H9 (cell line): ENCODE measurements around the gene MYO18A. TPM values are rescaled to one million over a fixed set of nuclear protein-coding genes. Genes with fewer than 3 reads are reported as not detected.

Experiments used
- DNase-seq: peaks from one replicate; pipeline ENCODE4 v3.0.0-alpha.2; 2017
- H2AFZ ChIP-seq: one replicate; pipeline ENCODE4 v1.6.1; 2013; ENCODE audit warnings: mild to moderate bottlenecking, low read length, control low read depth, moderate library complexity
- H2AK5ac ChIP-seq: 2 replicates; pipeline ENCODE4 v1.6.1; 2013; ENCODE audit warnings: low read length, control low read depth, mixed read lengths; ENCODE audit not compliant: insufficient read length
- H2BK120ac ChIP-seq: one replicate; pipeline ENCODE4 v1.6.1; 2013; ENCODE audit warnings: low read depth, mild to moderate bottlenecking, low read length, control low read depth, inconsistent platforms; ENCODE audit not compliant: poor library complexity, severe bottlenecking
- H2BK12ac ChIP-seq: 2 replicates; pipeline ENCODE4 v1.6.1; 2013; ENCODE audit warnings: low read length, control low read depth, mixed read lengths, low read depth; ENCODE audit not compliant: insufficient read length
- H2BK15ac ChIP-seq: 2 replicates; pipeline ENCODE4 v1.6.1; 2013; ENCODE audit warnings: low read depth, low read length, control low read depth
- H2BK20ac ChIP-seq: one replicate; pipeline ENCODE4 v1.6.1; 2013; ENCODE audit warnings: low read depth, mild to moderate bottlenecking, low read length, control low read depth, inconsistent platforms; ENCODE audit not compliant: poor library complexity, severe bottlenecking
- H2BK5ac ChIP-seq: 2 replicates; pipeline ENCODE4 v1.6.1; 2013; ENCODE audit warnings: low read length, control low read depth, mixed read lengths; ENCODE audit not compliant: insufficient read length
- H3K14ac ChIP-seq: 2 replicates; pipeline ENCODE4 v1.6.1; 2013; ENCODE audit warnings: low read length, control low read depth; ENCODE audit not compliant: insufficient read depth
- H3K18ac ChIP-seq: 2 replicates; pipeline ENCODE4 v1.6.1; 2013; ENCODE audit warnings: low read depth, mild to moderate bottlenecking, mixed read lengths, low read length, control low read depth; ENCODE audit not compliant: insufficient read length
- H3K23ac ChIP-seq: 2 replicates; pipeline ENCODE4 v1.6.1; 2013; ENCODE audit warnings: low read length, control low read depth, mixed read lengths, low read depth; ENCODE audit not compliant: insufficient read length
- H3K23me2 ChIP-seq: 2 replicates; pipeline ENCODE4 v1.6.1; 2013; ENCODE audit warnings: low read depth, mild to moderate bottlenecking, mixed read lengths, low read length, control low read depth; ENCODE audit not compliant: insufficient read length, poor library complexity, severe bottlenecking
- H3K27ac ChIP-seq: 2 replicates; pipeline ENCODE4 v1.5.1; 2013; ENCODE audit warnings: low read length, control low read depth, mixed read lengths, low read depth; ENCODE audit not compliant: insufficient read length
- H3K27me3 ChIP-seq: 2 replicates; pipeline ENCODE4 v1.6.1; 2013; ENCODE audit warnings: low read length, control low read depth, inconsistent platforms; ENCODE audit not compliant: insufficient read depth
- H3K4ac ChIP-seq: 2 replicates; pipeline ENCODE4 v1.6.1; 2013; ENCODE audit warnings: low read depth, mild to moderate bottlenecking, control low read depth, inconsistent platforms, low read length, moderate library complexity
- H3K4me1 ChIP-seq: 2 replicates; pipeline ENCODE4 v1.6.1; 2013; ENCODE audit warnings: low read length, control low read depth, inconsistent platforms; ENCODE audit not compliant: insufficient read depth
- H3K4me2 ChIP-seq: 2 replicates; pipeline ENCODE4 v1.6.1; 2013; ENCODE audit warnings: low read length, control low read depth, mixed read lengths; ENCODE audit not compliant: insufficient read length, insufficient read depth
- H3K56ac ChIP-seq: 2 replicates; pipeline ENCODE4 v1.6.1; 2013; ENCODE audit warnings: low read depth, mild to moderate bottlenecking, mixed read lengths, low read length, control low read depth; ENCODE audit not compliant: insufficient read length
- H3K79me1 ChIP-seq: 2 replicates; pipeline ENCODE4 v1.6.1; 2013; ENCODE audit warnings: low read depth, mild to moderate bottlenecking, moderate library complexity, low read length, control low read depth, inconsistent platforms; ENCODE audit not compliant: insufficient read depth, poor library complexity, severe bottlenecking
- H3K79me2 ChIP-seq: 2 replicates; pipeline ENCODE4 v1.6.1; 2013; ENCODE audit warnings: low read length, control low read depth, inconsistent platforms; ENCODE audit not compliant: insufficient read depth
- H3K9ac ChIP-seq: 2 replicates; pipeline ENCODE4 v1.6.1; 2013; ENCODE audit warnings: low read length, control low read depth, mixed read lengths; ENCODE audit not compliant: insufficient read length; ENCODE audit errors: extremely low read depth
- H3K9me3 ChIP-seq: one replicate; pipeline ENCODE4 v1.6.1; 2013; ENCODE audit warnings: low read depth, low read length, inconsistent platforms; ENCODE audit not compliant: control insufficient read depth
- H3T11ph ChIP-seq: one replicate; pipeline ENCODE4 v1.6.1; 2013; ENCODE audit warnings: mild to moderate bottlenecking, low read length, control low read depth, inconsistent platforms
- H4K20me1 ChIP-seq: one replicate; pipeline ENCODE4 v1.6.1; 2013; ENCODE audit not compliant: control insufficient read depth, insufficient read length, insufficient read depth
- H4K5ac ChIP-seq: 2 replicates; pipeline ENCODE4 v1.6.1; 2013; ENCODE audit warnings: low read depth, mild to moderate bottlenecking, mixed read lengths, low read length, control low read depth; ENCODE audit not compliant: insufficient read length
- H4K8ac ChIP-seq: replicated peaks from 2 replicates; pipeline ENCODE4 v1.6.1; 2013; ENCODE audit warnings: low read length, control low read depth, mixed read lengths, low read depth; ENCODE audit not compliant: insufficient read length
- H4K91ac ChIP-seq: 2 replicates; pipeline ENCODE4 v1.6.1; 2013; ENCODE audit warnings: low read depth, mild to moderate bottlenecking, moderate library complexity, mixed read lengths, low read length, control low read depth; ENCODE audit not compliant: insufficient read length
- H3K27ac Mint-ChIP-seq, 3 experiments: 2 replicates in 2 of 3; 3 replicates in 1 of 3; pipeline ENCODE4 v1.8.0; 2020 to 2021; ENCODE audit warnings: mixed read lengths in 3 of 3, mild to moderate bottlenecking in 1 of 3, moderate library complexity in 1 of 3
- H3K27me3 Mint-ChIP-seq: 2 replicates; pipeline ENCODE4 v1.8.0; 2021; ENCODE audit warnings: low read depth, mild to moderate bottlenecking, moderate library complexity, mixed read lengths
- H3K36me3 Mint-ChIP-seq, 3 experiments: 2 replicates in 2 of 3; 3 replicates in 1 of 3; pipeline ENCODE4 v1.8.0; 2020 to 2021; ENCODE audit warnings: low read depth in 3 of 3, mixed read lengths in 3 of 3; ENCODE audit not compliant: insufficient read depth in 1 of 3
- H3K4me1 Mint-ChIP-seq, 2 experiments: 2 replicates each; pipeline ENCODE4 v1.8.0; 2020; ENCODE audit warnings: mixed read lengths in 2 of 2
- H3K4me3 Mint-ChIP-seq, 2 experiments: 2 replicates in 1 of 2; 3 replicates in 1 of 2; pipeline ENCODE4 v1.8.0; 2020 to 2021; ENCODE audit warnings: mild to moderate bottlenecking in 2 of 2, mixed read lengths in 2 of 2, moderate library complexity in 1 of 2
- H3K9me3 Mint-ChIP-seq, 2 experiments: 2 replicates in 1 of 2; 3 replicates in 1 of 2; pipeline ENCODE4 v1.8.0; 2020; ENCODE audit warnings: mild to moderate bottlenecking in 2 of 2, mixed read lengths in 2 of 2, moderate library complexity in 1 of 2
- CTCF ChIP-seq: fragments of 200-600 bp; sonication (generic); conservative IDR thresholded peaks from 3 replicates; pipeline ENCODE4 v1.8.0; 2021; ENCODE audit warnings: antibody characterized with exemption, mild to moderate bottlenecking
- WGBS: extraction: QIAGEN DNeasy Blood & Tissue Kit; methylation state at CpG from one replicate; pipeline ENCODE4 v1.1.7; 2013; ENCODE audit warnings: missing lambda C conversion rate, low lambda C conversion rate, mixed read lengths; ENCODE audit not compliant: insufficient read length; ENCODE audit errors: extremely low coverage; 5-methylcytosine and 5-hydroxymethylcytosine counted together
- total RNA-seq: library from RNA; stranded (reverse); gene quantifications from 2 replicates; pipeline ENCODE4 v1.2.1, GENCODE V29; 2021

MYO18A gene
- total RNA-seq, 1 experiment from 2014 or later: 21.6 TPM

GRCh38 chr17:29115435-29115834 lies 64.8 kb downstream of the MYO18A start:
- Histone ChIP-seq H4K20me1 (no peaks in the 10 kb centered on the region), H2BK15ac (no peak overlapping the region), H4K5ac (no peak overlapping the region), H3K18ac (no peak overlapping the region), H2BK12ac (no peak overlapping the region), H3K14ac (no peak overlapping the region), H4K8ac (no peak overlapping the region), H3K9ac (no peak overlapping the region), H3K79me1 (no peaks in the 10 kb centered on the region), H2AFZ (no peak overlapping the region), H3K23ac (no peak overlapping the region), H2BK20ac (no peak overlapping the region), H3T11ph (no peak overlapping the region), H3K79me2 (no peaks in the 10 kb centered on the region), H3K4me2 (no peak overlapping the region), H3K4ac (no peak overlapping the region), H2BK5ac (no peak overlapping the region), H3K56ac (no peak overlapping the region), H3K4me1 (no peaks in the 10 kb centered on the region), H3K27me3 (no peaks in the 10 kb centered on the region), H3K23me2 (no peaks in the 10 kb centered on the region), H3K9me3 (no peaks in the 10 kb centered on the region), H3K27ac (no peak overlapping the region), H2AK5ac (no peak overlapping the region), H4K91ac (no peak overlapping the region), H2BK120ac (no peak overlapping the region)
- WGBS: no CpG with 5 or more reads among the region's 9 CpGs
- Mint-ChIP-seq H3K4me3 (no peak overlapping the region), H3K4me1 (peaks cover 10 to 14% of the 10 kb centered on the region in 2 experiments), H3K36me3 (peaks cover 3 to 20% (median 5%) of the 10 kb centered on the region in 3 experiments; a peak in 6 of 7 replicates), H3K9me3 (no peaks in the 10 kb centered on the region; a peak in 2 of 5 replicates), H3K27me3 (no peaks in the 10 kb centered on the region; the same call in 1 of the 2 replicates), H3K27ac (no peak overlapping the region; a peak in 1 of 7 replicates)
- no peak for TF ChIP-seq CTCF
- no peak for DNase-seq
